ENCODE measurements around the gene CORIN.

Gene CORIN
- 0 to 0.56 reads per million in 2 donors for total RNA-seq

- no peak for DNase-seq
Observed at GRCh38 chr4:47837908-47838294, at the start of gene CORIN. Gene CORIN, minus strand, starts transcription at chr4:47838067. Its CDS starts 118 bp downstream, at chr4:47837949.

GRCh38 chr4:47882228-47882627, 44.4 kb upstream of the CORIN start:
- DNase-seq = no peak

GRCh38 chr4:47879458-47879857, 41.6 kb upstream of the CORIN start:
- no peak for DNase-seq

- DNase-seq = no peak
Observed at GRCh38 chr4:47876784-47877546, 39.1 kb upstream of the CORIN start.

- no peak for DNase-seq
Observed at GRCh38 chr4:47876310-47876709, 38.4 kb upstream of the CORIN start.

- no peak for DNase-seq
Observed at GRCh38 chr4:47873877-47874541, 36.1 kb upstream of the CORIN start.

GRCh38 chr4:47863486-47863885, 25.6 kb upstream of the CORIN start:
- no peak for DNase-seq

- DNase-seq = no peak
Observed at GRCh38 chr4:47862297-47862696, 24.4 kb upstream of the CORIN start.

- DNase-seq = no peak
Observed at GRCh38 chr4:47860305-47860704, 22.4 kb upstream of the CORIN start.

GRCh38 chr4:47858006-47858405, 20.1 kb upstream of the CORIN start:
- DNase-seq = no peak

GRCh38 chr4:47856713-47857112, 18.8 kb upstream of the CORIN start:
- DNase-seq = no peak

- no peak for DNase-seq
Observed at GRCh38 chr4:47855350-47855749, 17.5 kb upstream of the CORIN start.

GRCh38 chr4:47852136-47852535, 14.3 kb upstream of the CORIN start:
- DNase-seq = no peak

GRCh38 chr4:47849466-47849865, 11.6 kb upstream of the CORIN start:
- DNase-seq = no peak

GRCh38 chr4:47848041-47848440, 10.2 kb upstream of the CORIN start:
- DNase-seq = no peak

GRCh38 chr4:47842985-47843384, 5.1 kb upstream of the CORIN start:
- no peak for DNase-seq

- DNase-seq = no peak
Observed at GRCh38 chr4:47840291-47840690, 2.4 kb upstream of the CORIN start.

GRCh38 chr4:47839259-47839658, 1.4 kb upstream of the CORIN start:
- no peak for DNase-seq

GRCh38 chr4:47838445-47838844, 578 bp upstream of the CORIN start:
- DNase-seq = no peak

GRCh38 chr4:47837094-47837907, 566 bp downstream of the CORIN start:
- DNase-seq = peak; percentile 33

- DNase-seq = peak; percentile 38
Observed at GRCh38 chr4:47836641-47837093, 1.2 kb downstream of the CORIN start.

GRCh38 chr4:47835494-47835893, 2.4 kb downstream of the CORIN start:
- no peak for DNase-seq

GRCh38 chr4:47831026-47831679, 6.7 kb downstream of the CORIN start:
- no peak for DNase-seq

Data from T-helper 9 cell (primary cell).